ENCODE results near the gene E4F1. TPM values are rescaled to one million over a fixed set of nuclear protein-coding genes. Genes with fewer than 3 reads are reported as not detected.

The E4F1 gene
- total and polyA plus RNA-seq, 2 donors (not counting 1 experiment from before 2014, with no cell fraction given): 6.7 to 31.2 TPM

DNA sequence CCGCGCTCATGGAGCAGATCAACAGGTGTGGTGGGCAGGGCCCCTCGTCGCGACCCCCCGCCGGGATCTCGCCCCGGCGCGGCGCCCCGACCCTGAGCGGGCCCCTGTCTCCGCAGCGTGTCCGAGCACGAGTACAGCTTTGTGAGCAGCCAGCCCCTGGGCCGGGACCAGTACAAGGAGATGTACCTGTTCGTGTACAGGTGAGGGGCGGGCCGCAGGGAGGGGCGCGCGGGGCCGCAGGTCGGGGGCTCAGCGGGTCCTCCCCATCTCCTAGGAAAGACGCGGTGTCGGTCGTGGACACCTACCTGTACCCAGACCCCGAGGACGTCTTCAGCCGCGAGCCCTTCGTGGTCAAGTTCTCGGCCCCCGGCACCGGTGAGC is 13.7 kb downstream of the E4F1 start:
- Histone ChIP-seq H3K9ac (ENCODE audit: insufficient read depth, low read length) (peak overlapping the region; percentile 16), H3K36me3 (ENCODE audit: control insufficient read depth, insufficient read depth, low read length) (peaks cover 26% of the 10 kb centered on the region), H3K4me3 (replicated peaks in 1 of 4; ENCODE audit: control extremely low read depth in 1 of 4, insufficient read depth in 1 of 4, low read depth in 3 of 4, low read length in 4 of 4) (peak overlapping the region in 1 of 4 experiments; percentile 44), H4K20me1 (ENCODE audit: control insufficient read depth, extremely low read depth, insufficient read depth, low read length) (no peaks in the 10 kb centered on the region), H3K9me3 (ENCODE audit: control insufficient read depth, insufficient read depth, low read depth, low read length) (no peaks in the 10 kb centered on the region), H3K4me1 (ENCODE audit: control insufficient read depth, extremely low read depth, insufficient read depth, low read length) (peaks cover 2% of the 10 kb centered on the region), H2AFZ (ENCODE audit: low read length) (no peak overlapping the region), H3K27ac (ENCODE audit: insufficient read depth, low read length) (no peak overlapping the region), H3K4me2 (ENCODE audit: extremely low read depth, insufficient read depth, low read length) (peak overlapping the region; percentile 54), H3K27me3 (ENCODE audit: control insufficient read depth, insufficient read depth, low read length) (no peaks in the 10 kb centered on the region), H3K79me2 (ENCODE audit: control insufficient read depth, insufficient read depth, low read length) (no peaks in the 10 kb centered on the region)
- no peak for DNase-seq (ENCODE audit: low read depth in 2 of 2)
- TF ChIP-seq, protein P1, sequence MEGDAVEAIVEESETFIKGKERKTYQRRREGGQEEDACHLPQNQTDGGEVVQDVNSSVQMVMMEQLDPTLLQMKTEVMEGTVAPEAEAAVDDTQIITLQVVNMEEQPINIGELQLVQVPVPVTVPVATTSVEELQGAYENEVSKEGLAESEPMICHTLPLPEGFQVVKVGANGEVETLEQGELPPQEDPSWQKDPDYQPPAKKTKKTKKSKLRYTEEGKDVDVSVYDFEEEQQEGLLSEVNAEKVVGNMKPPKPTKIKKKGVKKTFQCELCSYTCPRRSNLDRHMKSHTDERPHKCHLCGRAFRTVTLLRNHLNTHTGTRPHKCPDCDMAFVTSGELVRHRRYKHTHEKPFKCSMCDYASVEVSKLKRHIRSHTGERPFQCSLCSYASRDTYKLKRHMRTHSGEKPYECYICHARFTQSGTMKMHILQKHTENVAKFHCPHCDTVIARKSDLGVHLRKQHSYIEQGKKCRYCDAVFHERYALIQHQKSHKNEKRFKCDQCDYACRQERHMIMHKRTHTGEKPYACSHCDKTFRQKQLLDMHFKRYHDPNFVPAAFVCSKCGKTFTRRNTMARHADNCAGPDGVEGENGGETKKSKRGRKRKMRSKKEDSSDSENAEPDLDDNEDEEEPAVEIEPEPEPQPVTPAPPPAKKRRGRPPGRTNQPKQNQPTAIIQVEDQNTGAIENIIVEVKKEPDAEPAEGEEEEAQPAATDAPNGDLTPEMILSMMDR (conservative IDR thresholded peaks at IDR 0.05 in 1 of 2, IDR thresholded peaks at IDR 0.05 in 1 of 2; ENCODE audit: low read depth in 1 of 2, low read length in 2 of 2): no peak
- TF ChIP-seq EZH2 (IDR thresholded peaks at IDR 0.05; ENCODE audit: low read length, missing control alignments): peak; percentile 79

DNA sequence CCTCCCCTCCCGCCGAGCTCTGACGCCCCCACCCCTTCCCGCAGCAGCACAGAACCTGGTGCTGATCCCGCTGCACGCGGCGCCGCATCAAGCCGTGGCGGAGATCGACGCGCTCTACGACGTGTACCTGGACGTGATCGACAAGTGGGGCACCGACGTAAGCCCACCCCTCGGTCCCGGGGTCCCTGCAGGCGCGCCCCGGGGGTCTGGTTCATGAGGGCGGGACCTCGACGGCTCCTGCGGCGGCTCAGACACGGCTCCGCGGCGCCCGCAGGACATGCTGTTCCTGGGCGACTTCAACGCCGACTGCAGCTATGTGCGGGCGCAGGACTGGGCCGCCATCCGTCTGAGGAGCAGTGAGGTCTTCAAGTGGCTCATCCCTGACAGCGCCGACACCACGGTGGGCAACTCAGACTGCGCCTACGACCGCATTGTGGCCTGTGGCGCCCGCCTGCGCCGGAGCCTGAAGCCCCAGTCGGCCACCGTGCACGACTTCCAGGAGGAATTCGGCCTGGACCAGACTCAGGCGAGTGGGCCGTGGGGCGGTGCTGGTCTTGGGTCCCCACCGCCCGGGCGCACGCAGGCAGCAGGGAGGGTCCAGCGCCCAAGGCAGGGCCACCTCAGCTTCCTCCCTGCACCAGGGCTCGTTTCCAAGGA is 14.2 kb downstream of the E4F1 start:
- Histone ChIP-seq H3K9ac (ENCODE audit: insufficient read depth, low read length) (no peak overlapping the region), H3K9me3 (ENCODE audit: control insufficient read depth, insufficient read depth, low read depth, low read length) (no peaks in the 10 kb centered on the region), H3K27ac (ENCODE audit: insufficient read depth, low read length) (no peak overlapping the region), H3K36me3 (ENCODE audit: control insufficient read depth, insufficient read depth, low read length) (peaks cover 24% of the 10 kb centered on the region), H3K4me3 (replicated peaks in 1 of 4; ENCODE audit: control extremely low read depth in 1 of 4, insufficient read depth in 1 of 4, low read depth in 3 of 4, low read length in 4 of 4) (no peak overlapping the region), H3K4me2 (ENCODE audit: extremely low read depth, insufficient read depth, low read length) (no peak overlapping the region), H2AFZ (ENCODE audit: low read length) (no peak overlapping the region), H3K27me3 (ENCODE audit: control insufficient read depth, insufficient read depth, low read length) (no peaks in the 10 kb centered on the region), H4K20me1 (ENCODE audit: control insufficient read depth, extremely low read depth, insufficient read depth, low read length) (no peaks in the 10 kb centered on the region), H3K79me2 (ENCODE audit: control insufficient read depth, insufficient read depth, low read length) (no peaks in the 10 kb centered on the region), H3K4me1 (ENCODE audit: control insufficient read depth, extremely low read depth, insufficient read depth, low read length) (peaks cover 2% of the 10 kb centered on the region)
- TF ChIP-seq EZH2 (IDR thresholded peaks at IDR 0.05; ENCODE audit: low read length, missing control alignments): no peak
- TF ChIP-seq, protein P1 (conservative IDR thresholded peaks at IDR 0.05 in 1 of 2, IDR thresholded peaks at IDR 0.05 in 1 of 2; ENCODE audit: low read depth in 1 of 2, low read length in 2 of 2): no peak
- DNase-seq (ENCODE audit: low read depth in 2 of 2): no peak

DNA sequence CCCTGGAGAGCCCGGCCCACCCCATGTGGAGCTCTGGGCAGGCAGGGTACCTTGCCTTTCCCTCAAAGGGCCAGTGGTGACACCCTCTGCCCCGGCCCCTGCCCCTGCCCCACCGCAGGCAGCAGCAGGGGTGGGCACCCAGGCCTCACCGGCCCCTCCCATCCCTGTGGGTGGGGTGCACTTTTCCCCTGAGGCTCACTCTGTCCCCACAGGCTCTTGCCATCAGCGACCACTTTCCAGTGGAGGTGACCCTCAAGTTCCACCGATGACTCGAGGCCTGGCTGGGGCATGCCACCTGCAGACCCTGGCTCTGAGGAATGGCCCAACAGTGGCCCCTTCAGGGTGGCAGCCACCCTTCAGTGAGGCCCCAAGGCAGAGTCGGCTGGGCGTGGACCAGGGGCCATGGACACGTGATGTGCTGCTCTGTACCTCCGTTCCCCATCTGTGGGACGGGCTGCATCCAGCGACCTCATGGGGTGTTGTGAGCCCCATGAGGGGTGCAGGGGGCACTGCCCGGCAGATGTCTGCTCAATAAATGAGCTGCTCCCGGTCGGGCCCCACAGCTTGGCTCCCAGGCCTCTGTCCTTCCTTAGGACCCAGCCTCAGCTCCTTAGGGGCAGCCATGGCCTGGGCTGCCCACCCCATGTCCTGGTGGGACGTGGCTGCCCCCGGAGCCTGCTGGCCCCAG is 14.9 kb downstream of the E4F1 start:
- TF ChIP-seq, protein P1 (conservative IDR thresholded peaks at IDR 0.05 in 1 of 2, IDR thresholded peaks at IDR 0.05 in 1 of 2; ENCODE audit: low read depth in 1 of 2, low read length in 2 of 2): no peak
- no peak for TF ChIP-seq EZH2 (IDR thresholded peaks at IDR 0.05; ENCODE audit: low read length, missing control alignments)
- Histone ChIP-seq H3K9ac (ENCODE audit: insufficient read depth, low read length) (no peak overlapping the region), H3K79me2 (ENCODE audit: control insufficient read depth, insufficient read depth, low read length) (no peaks in the 10 kb centered on the region), H3K9me3 (ENCODE audit: control insufficient read depth, insufficient read depth, low read depth, low read length) (no peaks in the 10 kb centered on the region), H4K20me1 (ENCODE audit: control insufficient read depth, extremely low read depth, insufficient read depth, low read length) (no peaks in the 10 kb centered on the region), H2AFZ (ENCODE audit: low read length) (no peak overlapping the region), H3K4me1 (ENCODE audit: control insufficient read depth, extremely low read depth, insufficient read depth, low read length) (peaks cover 2% of the 10 kb centered on the region), H3K36me3 (ENCODE audit: control insufficient read depth, insufficient read depth, low read length) (peaks cover 24% of the 10 kb centered on the region), H3K27me3 (ENCODE audit: control insufficient read depth, insufficient read depth, low read length) (no peaks in the 10 kb centered on the region), H3K4me2 (ENCODE audit: extremely low read depth, insufficient read depth, low read length) (no peak overlapping the region), H3K27ac (ENCODE audit: insufficient read depth, low read length) (no peak overlapping the region), H3K4me3 (replicated peaks in 1 of 4; ENCODE audit: control extremely low read depth in 1 of 4, insufficient read depth in 1 of 4, low read depth in 3 of 4, low read length in 4 of 4) (no peak overlapping the region)
- DNase-seq (ENCODE audit: low read depth in 2 of 2): no peak

Measured in fibroblast of lung (primary cell).